GM12865 (cell line): ENCODE data around the gene OGDH.

Experiments
- DNase-seq: peaks from one replicate; pipeline ENCODE4 v3.0.0; 2010; ENCODE audit warnings: low read depth
- H3K4me3 ChIP-seq: 2 replicates; pipeline ENCODE4 v1.5.1; 2011; ENCODE audit warnings: mild to moderate bottlenecking, low read depth, low read length, control low read depth
- TF ChIP-seq, protein P1 (sequence below): IDR thresholded peaks from 2 replicates; pipeline ENCODE4 v1.5.1; 2011; ENCODE audit warnings: low read length, control low read depth, low read depth, inconsistent platforms; ENCODE audit not compliant: insufficient read depth; ENCODE audit errors: missing control alignments

Gene OGDH

DNA sequence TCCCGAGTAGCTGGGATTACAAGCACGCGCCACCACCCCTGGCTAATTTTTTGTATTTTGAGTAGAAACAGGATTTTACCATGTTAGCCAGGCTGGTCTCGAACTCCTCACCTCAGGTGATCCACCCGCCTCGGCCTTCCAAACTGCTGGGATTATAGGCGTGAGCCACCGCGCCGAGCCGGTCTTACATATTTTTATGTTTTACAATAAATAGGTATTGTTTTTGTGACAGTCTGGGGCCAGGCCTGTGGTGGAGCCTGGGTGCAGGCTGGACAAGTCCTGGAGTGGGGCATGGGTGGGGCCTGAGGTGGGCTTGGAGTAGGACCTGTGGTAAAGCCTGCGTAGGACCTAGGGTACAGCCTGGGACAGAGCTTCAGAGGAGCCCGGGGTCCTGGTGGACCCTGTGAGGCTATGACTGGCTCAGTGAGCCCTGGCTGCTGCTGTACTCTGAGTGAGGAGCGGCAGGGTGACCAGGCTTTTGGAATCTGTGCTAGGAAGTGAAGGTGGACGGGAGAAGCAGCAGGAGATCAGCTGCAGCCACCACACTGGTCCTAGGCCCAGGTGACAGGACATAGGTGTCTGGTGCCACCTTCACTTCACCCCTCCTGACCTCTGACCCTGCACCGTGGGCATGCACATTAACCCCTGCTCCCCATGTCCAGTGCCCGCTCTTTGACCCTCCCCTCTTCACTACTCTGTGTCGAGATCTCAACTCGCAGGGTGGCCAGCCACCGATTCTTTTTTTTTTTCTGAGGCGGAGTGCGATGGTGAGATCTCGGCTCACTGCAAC, 132.6 kb downstream of the OGDH start:
- H3K4me3 ChIP-seq: no peak overlapping the region
- no peak for DNase-seq
- TF ChIP-seq, protein P1, sequence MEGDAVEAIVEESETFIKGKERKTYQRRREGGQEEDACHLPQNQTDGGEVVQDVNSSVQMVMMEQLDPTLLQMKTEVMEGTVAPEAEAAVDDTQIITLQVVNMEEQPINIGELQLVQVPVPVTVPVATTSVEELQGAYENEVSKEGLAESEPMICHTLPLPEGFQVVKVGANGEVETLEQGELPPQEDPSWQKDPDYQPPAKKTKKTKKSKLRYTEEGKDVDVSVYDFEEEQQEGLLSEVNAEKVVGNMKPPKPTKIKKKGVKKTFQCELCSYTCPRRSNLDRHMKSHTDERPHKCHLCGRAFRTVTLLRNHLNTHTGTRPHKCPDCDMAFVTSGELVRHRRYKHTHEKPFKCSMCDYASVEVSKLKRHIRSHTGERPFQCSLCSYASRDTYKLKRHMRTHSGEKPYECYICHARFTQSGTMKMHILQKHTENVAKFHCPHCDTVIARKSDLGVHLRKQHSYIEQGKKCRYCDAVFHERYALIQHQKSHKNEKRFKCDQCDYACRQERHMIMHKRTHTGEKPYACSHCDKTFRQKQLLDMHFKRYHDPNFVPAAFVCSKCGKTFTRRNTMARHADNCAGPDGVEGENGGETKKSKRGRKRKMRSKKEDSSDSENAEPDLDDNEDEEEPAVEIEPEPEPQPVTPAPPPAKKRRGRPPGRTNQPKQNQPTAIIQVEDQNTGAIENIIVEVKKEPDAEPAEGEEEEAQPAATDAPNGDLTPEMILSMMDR: no peak

DNA sequence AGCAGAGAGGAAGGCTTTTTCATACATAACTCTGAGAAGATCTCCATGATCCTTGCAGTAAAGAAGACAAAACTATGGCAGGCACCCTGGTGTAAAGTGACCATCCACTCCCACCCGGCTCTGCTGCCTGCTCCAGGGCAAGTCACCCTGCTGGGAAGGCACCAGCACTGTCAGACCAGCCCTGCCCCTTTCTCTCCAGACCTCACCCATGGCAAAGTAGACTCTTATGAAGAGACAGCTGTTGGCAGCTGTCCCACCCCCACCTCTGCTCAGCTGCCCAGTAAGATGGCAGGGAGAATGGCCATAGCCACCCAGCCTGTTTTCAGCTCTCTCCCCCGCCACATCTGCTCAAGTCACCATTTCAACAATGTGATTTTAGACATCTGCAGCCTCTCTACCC, 133.6 kb downstream of the OGDH start:
- H3K4me3 ChIP-seq: no peak overlapping the region
- TF ChIP-seq, protein P1: no peak
- no peak for DNase-seq

DNA sequence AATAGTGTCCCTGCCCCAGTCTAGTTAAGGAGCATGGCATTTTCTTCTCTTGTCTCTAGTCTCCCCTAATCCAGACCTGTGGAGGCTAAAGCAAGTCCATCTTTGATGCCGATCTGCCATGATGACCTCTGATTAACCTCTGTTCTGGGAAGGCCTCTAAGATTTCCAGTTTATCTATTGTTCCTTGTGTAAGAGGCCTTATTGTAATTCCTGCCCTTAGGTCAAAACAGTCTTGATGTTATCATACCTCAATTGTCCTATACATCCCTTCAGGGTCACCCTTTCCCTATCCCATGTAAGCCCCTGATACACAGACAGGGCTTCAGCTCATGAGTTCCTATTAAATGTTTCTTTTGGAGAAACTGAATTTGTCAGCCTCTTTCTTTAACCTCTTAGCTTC, 137.3 kb downstream of the OGDH start:
- TF ChIP-seq, protein P1: no peak
- no peak overlapping the region for H3K4me3 ChIP-seq
- no peak for DNase-seq

DNA sequence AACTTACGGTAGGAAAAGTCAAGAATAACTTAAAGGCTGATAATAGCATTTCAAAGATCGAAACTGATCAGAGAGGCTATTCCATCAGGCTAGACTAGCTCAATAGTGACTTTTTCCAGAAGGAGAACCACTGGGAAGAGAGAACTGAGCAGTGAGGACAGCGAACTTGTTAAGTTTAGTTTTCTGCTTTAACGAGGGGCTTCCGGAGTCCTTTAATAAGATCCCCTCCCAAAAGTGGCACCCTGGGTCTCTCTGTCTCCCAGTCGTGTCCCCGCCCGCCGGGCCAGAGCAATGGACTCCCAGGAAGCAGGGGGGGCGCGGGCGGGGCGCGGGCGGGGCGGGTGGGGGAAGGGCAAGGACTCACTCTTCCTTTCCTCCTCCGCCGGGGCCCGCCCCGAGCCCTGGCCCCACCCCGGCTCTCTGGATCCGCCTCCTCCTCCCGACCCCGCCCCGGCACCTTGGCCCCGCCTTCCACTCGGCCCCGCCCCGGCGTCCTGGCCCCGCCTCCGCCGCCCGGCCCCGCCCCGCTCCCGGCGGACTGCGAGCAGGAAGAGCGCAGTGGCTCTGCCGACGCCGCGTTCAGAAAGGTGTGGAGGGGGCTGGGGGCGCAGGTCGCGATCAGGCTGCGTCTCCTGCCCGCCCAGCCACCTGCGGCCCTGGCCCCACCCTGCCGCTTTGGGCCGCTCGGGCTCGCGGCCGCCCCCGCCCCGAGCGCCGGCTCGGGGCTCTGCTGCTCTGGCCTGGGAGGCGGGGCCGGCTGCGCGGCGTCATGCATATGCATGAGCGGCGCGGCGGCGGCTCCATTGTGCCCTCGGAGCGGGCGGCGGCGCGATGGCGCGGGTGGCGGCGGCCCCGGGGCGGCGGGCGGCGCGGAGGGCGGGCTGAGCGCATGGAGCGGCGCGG, 141.9 kb downstream of the OGDH start, which contains the start of gene ZMIZ2:
ZMIZ2 (plus strand) TSS at position 803 of the 903 bp plus-strand sequence. CDS start 7,403 bp downstream, outside the sequence.
- peak within 1 kb of the TSS; percentile 83 for H3K4me3 ChIP-seq
- peak; percentile 94 for DNase-seq
- TF ChIP-seq, protein P1: no peak

DNA sequence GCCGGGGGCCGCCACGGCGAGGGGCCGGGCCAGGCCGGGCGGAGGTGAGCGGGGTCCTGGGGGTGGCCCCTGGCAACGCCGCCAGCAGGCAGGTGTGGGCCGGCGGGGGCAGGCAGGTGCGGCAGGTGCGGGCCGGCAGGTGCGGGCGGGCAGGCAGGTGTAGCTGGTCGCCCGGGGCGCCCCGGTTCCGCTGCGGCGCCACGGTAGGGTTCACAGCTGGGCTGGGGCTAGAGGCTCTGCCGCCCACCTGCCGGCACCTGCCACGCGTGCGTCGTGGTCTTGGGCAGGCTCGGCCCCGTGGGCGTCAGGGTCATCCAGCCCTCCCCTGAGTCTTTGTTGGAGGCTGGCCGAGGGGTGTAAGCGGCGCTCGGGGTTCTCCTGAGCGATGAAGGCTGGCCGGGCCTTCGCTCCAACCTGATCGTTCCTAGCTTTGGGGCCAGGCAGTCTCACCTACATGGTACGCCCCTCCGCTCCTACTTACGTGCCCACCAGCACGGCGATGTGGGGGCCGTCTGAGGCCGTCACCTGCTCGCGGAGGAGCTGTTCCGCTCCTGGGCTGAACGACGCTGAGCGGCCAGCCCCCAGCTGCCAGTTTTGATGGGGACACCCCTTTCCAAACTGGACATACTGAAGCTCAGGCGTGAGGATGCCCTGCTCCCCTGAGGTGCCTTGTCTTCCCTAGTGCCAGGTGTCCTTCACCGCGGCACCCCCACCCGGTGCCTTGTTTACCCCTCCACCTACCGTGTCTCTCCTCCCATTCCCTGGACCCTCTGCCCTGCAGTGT, 142.7 kb downstream of the OGDH start:
- peak; percentile 52 for DNase-seq
- TF ChIP-seq, protein P1: no peak

DNA sequence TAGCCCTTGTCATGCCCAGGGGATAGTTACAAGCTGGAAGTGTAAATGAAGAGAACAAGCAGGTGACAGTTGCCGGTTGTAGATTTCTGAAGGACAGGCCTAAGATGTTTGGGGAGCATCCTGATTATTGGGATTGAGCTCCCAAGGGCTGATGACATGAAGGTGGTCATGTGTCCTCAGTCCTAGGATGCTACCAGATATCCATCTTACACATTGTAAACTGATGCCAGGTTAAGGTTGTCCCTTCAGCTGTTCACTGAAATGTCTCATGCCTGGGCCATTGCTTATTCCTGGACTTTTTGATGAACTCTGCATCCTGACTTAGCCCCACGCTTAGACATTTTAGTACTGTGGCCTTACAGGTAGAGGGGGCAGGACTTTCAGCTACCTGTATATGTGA, 143.6 kb downstream of the OGDH start:
- no peak for DNase-seq
- peak overlapping the region; percentile 64 for H3K4me3 ChIP-seq
- TF ChIP-seq, protein P1: no peak

More for the DNA sequence above, 142.7 kb downstream of the OGDH start:
- H3K4me3 ChIP-seq: peak overlapping the region; percentile 64
